Measurements from ENCODE around the gene SLC16A8.

The SLC16A8 gene

DNA sequence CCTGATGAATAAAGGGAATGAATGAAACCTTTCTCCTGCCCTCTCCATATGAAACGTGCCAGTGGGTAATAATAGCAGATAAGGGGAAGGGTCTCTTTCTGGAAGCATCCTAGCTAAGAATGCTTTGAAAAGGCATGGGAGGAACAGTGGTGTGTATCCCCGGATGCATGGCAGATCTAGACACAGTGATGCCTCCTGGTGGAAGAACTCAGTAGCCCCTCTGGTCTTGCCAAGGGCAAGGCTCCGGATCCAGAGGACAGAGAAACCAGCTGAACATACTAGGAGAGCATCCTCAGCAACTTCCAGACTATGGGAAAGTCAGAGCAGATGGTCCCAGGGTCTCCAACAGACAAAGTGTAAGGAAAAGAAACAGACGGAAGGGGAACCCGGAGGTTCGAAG is 20.1 kb upstream of the SLC16A8 start:
- H3K36me3 ChIP-seq (ENCODE audit: control insufficient read depth, insufficient read depth, low read length): no peaks in the 10 kb centered on the region
- no peak overlapping the region for H3K4me3 ChIP-seq (ENCODE audit: low read length)
- H3K27me3 ChIP-seq (ENCODE audit: control insufficient read depth, insufficient read depth, low read length): no peaks in the 10 kb centered on the region
- no peak for DNase-seq (ENCODE audit: low read depth, low spot score)
- no peaks in the 10 kb centered on the region for H3K4me1 ChIP-seq (ENCODE audit: control insufficient read depth, insufficient read depth, low read length)
- H3K9me3 ChIP-seq (ENCODE audit: control insufficient read depth, insufficient read depth, low read length): no peaks in the 10 kb centered on the region
- no peak overlapping the region for H3K27ac ChIP-seq (ENCODE audit: low read length)
- no CpG with 5 or more reads among the region's 6 CpGs for WGBS (ENCODE audit: insufficient coverage, insufficient read length)

DNA sequence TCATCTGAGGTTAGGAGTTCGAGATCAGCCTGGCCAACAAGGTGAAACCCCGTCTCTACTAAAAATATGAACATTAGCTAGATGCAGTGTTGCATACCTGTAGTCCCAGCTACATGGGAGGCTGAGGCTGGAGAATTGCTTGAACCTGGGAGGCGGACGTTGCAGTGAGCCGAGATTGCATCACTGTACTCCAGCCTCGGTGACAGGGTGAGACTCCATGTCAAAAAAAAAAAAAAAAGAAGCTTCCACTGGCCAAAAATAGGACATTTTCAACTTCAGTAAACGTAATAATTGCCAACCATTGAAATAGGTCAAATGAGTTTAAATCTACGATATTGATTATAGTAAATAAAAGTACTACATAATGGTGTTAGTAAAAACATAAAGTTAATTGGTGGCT is 19.7 kb upstream of the SLC16A8 start:
- no peak overlapping the region for H3K27ac ChIP-seq (ENCODE audit: low read length)
- H3K4me1 ChIP-seq (ENCODE audit: control insufficient read depth, insufficient read depth, low read length): no peaks in the 10 kb centered on the region
- H3K36me3 ChIP-seq (ENCODE audit: control insufficient read depth, insufficient read depth, low read length): no peaks in the 10 kb centered on the region
- DNase-seq (ENCODE audit: low read depth, low spot score): no peak
- no peak overlapping the region for H3K4me3 ChIP-seq (ENCODE audit: low read length)
- H3K9me3 ChIP-seq (ENCODE audit: control insufficient read depth, insufficient read depth, low read length): no peaks in the 10 kb centered on the region
- no CpG with 5 or more reads among the region's 8 CpGs for WGBS (ENCODE audit: insufficient coverage, insufficient read length)
- H3K27me3 ChIP-seq (ENCODE audit: control insufficient read depth, insufficient read depth, low read length): no peaks in the 10 kb centered on the region

DNA sequence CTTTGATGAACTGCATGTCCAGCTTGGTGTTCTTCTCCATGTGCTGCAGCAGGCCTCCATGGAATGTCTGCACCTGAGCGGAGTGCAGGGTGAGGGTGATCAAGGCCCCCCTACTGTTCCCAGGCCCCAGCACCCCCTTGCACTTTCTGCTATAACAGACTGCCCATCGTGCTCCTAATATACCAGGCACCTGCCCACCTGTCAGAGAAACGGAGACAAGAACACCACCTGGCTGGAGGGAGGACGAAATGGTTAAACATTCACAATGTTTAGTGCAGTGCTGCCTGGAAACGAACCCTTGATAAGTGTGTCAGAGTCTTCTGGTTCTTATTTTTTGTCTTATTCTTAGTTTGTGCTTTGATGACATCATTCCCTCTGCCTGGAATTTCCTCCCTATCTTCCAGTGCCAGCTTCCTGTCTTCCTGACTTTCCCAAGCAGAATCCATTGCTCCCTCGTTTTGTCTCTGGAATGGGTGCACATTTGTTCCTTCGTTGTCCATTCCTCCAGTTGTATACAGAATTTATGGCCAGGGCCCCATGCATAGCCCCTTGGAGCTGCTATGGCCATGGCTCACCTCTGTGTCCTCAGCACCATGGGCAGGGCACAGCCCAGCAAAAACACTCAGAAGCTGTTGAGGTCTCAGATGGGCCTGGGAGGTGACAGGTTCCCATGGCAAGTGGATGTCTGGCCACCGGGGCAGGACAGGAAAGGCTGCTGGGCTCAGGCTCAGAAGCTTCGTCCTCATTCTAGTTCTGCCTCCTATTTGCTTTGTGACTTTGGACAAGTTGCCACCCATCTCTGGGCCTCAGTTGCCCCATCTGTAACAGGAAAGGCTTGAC is 14.6 kb upstream of the SLC16A8 start:
- DNase-seq (ENCODE audit: low read depth, low spot score): no peak

DNA sequence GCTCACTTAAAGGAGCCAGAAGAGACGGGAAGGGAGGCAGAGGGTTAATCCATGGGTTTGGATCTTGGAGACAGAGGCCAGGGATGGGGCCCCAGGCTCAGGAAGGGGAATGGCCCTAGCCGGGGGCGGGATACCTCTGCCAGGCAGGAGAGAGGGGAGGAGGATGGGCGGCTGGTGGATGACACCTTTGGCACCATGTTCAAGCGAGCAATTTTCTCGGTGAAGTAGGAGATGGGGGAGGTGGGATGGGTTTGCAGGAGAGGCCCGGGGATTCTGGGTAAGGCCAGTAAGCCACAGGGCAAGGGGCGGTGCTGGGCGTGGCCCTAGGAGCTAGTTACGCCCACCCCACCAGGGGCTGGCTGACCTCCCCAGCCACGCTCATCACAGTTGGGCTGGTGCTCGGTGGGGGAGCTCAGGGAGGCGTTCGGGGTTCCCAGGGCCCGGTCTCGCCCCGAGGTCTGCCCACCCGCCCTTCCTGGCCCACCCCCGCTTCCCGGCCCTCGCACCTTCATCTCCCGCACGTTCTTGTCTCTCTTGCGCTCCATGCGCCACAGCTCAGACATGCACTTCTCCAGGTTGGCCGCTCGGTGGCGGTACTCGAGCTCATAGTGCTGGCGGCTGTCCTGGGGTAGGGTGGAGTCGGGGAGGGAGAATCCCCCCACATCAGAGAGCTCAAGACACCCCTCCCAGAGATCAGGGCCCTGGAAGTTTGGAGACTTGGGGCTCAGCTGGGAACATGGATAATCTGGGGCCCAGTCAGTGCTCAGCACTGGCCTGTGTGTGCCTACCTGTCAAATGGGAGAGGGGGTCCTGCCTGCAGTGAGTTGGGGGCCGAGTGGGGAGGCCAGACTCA is 13.8 kb upstream of the SLC16A8 start:
- H3K4me1 ChIP-seq (ENCODE audit: control insufficient read depth, insufficient read depth, low read length): peaks cover 2% of the 10 kb centered on the region
- DNase-seq (ENCODE audit: low read depth, low spot score): peak; percentile 74
- no peaks in the 10 kb centered on the region for H3K27me3 ChIP-seq (ENCODE audit: control insufficient read depth, insufficient read depth, low read length)
- no peak overlapping the region for H3K27ac ChIP-seq (ENCODE audit: low read length)
- H3K4me3 ChIP-seq (ENCODE audit: low read length): peak overlapping the region; percentile 21; the same call in 1 of the 2 replicates
- no peaks in the 10 kb centered on the region for H3K9me3 ChIP-seq (ENCODE audit: control insufficient read depth, insufficient read depth, low read length)
- H3K36me3 ChIP-seq (ENCODE audit: control insufficient read depth, insufficient read depth, low read length): no peaks in the 10 kb centered on the region
- WGBS (ENCODE audit: insufficient coverage, insufficient read length): no CpG with 5 or more reads among the region's 32 CpGs

More for the DNA sequence above, 14.6 kb upstream of the SLC16A8 start:
- Histone ChIP-seq H3K27ac (ENCODE audit: low read length) (no peak overlapping the region), H3K27me3 (ENCODE audit: control insufficient read depth, insufficient read depth, low read length) (no peaks in the 10 kb centered on the region), H3K4me1 (ENCODE audit: control insufficient read depth, insufficient read depth, low read length) (peaks cover 2% of the 10 kb centered on the region), H3K4me3 (ENCODE audit: low read length) (no peak overlapping the region), H3K36me3 (ENCODE audit: control insufficient read depth, insufficient read depth, low read length) (no peaks in the 10 kb centered on the region), H3K9me3 (ENCODE audit: control insufficient read depth, insufficient read depth, low read length) (no peaks in the 10 kb centered on the region)
- no CpG with 5 or more reads among the region's 9 CpGs for WGBS (ENCODE audit: insufficient coverage, insufficient read length)

DNA sequence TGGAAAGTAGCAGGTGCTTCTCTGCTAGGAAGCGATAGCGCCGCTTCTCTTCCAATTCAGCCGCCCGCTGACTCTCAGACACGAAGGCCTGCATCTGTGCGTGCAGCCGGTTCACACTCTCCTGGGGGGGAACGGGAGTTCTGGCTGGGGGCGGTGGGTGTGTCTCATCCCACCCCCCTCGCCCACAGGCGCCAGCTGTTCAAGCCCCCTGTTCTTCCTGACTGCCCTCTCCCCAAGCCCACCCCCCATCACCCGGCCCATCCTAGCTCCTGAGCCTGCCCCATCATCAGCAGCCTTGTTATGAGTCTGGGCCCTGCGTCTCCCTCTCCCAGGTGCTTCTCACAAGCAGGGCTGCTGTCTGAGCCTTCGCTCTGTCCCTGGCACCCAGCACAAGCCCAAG is 13.1 kb upstream of the SLC16A8 start:
- Histone ChIP-seq H3K4me3 (ENCODE audit: low read length) (peak overlapping the region; percentile 21; the same call in 1 of the 2 replicates), H3K9me3 (ENCODE audit: control insufficient read depth, insufficient read depth, low read length) (no peaks in the 10 kb centered on the region), H3K4me1 (ENCODE audit: control insufficient read depth, insufficient read depth, low read length) (peaks cover 2% of the 10 kb centered on the region), H3K27ac (ENCODE audit: low read length) (no peak overlapping the region), H3K27me3 (ENCODE audit: control insufficient read depth, insufficient read depth, low read length) (no peaks in the 10 kb centered on the region), H3K36me3 (ENCODE audit: control insufficient read depth, insufficient read depth, low read length) (no peaks in the 10 kb centered on the region)
- DNase-seq (ENCODE audit: low read depth, low spot score): no peak
- WGBS (ENCODE audit: insufficient coverage, insufficient read length): no CpG with 5 or more reads among the region's 15 CpGs

DNA sequence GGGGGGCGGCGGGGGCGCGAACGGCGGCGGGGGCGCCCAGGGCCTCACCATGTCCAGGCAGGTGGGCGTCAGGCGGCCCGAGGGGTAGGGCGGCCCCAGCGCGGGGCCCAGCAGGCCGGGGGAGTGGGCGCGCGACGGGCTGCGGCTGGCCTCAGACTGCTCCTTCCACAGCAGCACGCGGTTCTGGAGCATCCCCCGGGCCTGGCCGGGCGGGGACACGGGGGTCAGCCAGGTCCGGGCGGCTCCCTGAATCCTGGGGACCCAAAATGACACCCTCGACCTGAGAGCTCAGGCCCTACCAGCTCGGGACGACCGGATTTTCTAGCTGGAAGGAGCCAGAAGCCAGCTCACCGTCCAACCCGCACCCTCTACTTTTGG is 5.5 kb upstream of the SLC16A8 start:
- Histone ChIP-seq H3K4me1 (ENCODE audit: control insufficient read depth, insufficient read depth, low read length) (no peaks in the 10 kb centered on the region), H3K27me3 (ENCODE audit: control insufficient read depth, insufficient read depth, low read length) (no peaks in the 10 kb centered on the region; the same call in 1 of the 2 replicates), H3K9me3 (ENCODE audit: control insufficient read depth, insufficient read depth, low read length) (no peaks in the 10 kb centered on the region), H3K4me3 (ENCODE audit: low read length) (peak overlapping the region; percentile 3; the same call in 1 of the 2 replicates), H3K27ac (ENCODE audit: low read length) (no peak overlapping the region), H3K36me3 (ENCODE audit: control insufficient read depth, insufficient read depth, low read length) (no peaks in the 10 kb centered on the region)
- DNase-seq (ENCODE audit: low read depth, low spot score): no peak
- no CpG with 5 or more reads among the region's 34 CpGs for WGBS (ENCODE audit: insufficient coverage, insufficient read length)

DNA sequence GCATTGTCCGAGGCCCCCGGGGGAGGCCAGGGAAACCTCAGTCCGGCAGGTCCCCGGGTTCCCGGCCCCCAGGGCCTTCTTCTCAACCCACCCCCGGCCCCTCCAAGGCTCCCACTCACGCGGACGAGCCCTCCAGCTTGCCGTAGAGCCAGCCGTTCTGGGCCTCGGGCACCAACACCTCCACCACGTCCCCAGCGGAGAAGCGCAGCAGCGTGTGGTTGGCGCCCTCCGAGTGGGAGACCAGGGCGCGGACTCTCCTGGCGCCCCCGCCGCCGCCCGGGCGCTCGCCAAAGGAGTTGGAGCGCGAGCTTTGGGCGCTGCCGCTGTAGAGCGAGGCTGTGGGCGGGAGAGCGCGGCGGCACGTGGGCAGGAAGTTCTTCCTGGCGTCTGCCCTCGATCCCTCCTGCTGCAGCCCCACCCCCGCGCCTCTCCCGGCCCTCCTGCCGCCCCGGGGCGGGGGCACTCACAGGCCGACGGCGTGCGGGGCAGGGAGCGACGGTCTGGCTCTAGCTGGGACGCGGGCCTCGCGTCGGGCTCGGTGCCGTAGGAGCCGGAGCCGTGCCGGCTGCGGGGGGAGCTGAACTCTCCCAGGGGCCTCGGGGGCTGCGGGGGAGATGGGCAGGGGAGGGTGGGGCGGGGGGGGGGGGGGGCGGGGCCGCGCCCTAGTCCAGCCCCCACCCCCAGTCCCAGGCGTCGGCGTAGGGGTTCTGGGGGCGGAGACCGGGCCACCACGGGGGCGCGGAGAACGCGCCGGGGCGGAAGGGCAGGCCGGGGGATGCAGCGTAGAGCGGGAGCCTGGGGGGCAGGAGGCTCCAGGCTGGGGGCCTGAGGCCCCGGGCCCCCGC is 4.9 kb upstream of the SLC16A8 start:
- H3K27me3 ChIP-seq (ENCODE audit: control insufficient read depth, insufficient read depth, low read length): no peaks in the 10 kb centered on the region; the same call in 1 of the 2 replicates
- no peaks in the 10 kb centered on the region for H3K36me3 ChIP-seq (ENCODE audit: control insufficient read depth, insufficient read depth, low read length)
- H3K27ac ChIP-seq (ENCODE audit: low read length): no peak overlapping the region
- DNase-seq (ENCODE audit: low read depth, low spot score): no peak
- no peaks in the 10 kb centered on the region for H3K9me3 ChIP-seq (ENCODE audit: control insufficient read depth, insufficient read depth, low read length)
- H3K4me3 ChIP-seq (ENCODE audit: low read length): peak overlapping the region; percentile 4; the same call in 1 of the 2 replicates
- no CpG with 5 or more reads among the region's 85 CpGs for WGBS (ENCODE audit: insufficient coverage, insufficient read length)
- peaks cover 3% of the 10 kb centered on the region; the same call in 1 of the 2 replicates for H3K4me1 ChIP-seq (ENCODE audit: control insufficient read depth, insufficient read depth, low read length)

DNA sequence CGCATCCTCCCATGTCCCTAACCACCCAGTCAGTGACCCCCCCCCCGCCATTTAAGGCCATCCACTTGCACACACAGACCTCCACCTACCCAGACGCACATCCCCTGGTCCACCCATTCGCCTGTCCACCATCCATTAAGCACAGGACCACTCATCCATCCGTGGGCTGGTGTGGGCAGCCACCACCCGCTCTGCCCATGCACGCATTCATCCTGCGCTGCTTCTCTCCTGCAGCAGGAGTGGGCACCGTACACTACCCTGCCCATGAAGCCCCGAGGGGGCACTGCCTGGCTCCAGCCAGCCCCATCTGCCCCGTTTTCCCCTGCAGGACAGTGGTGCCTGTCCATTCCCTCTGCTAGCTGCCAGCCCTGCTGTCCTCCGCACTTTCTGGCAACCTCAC is 3.9 kb upstream of the SLC16A8 start:
- Histone ChIP-seq H3K36me3 (ENCODE audit: control insufficient read depth, insufficient read depth, low read length) (no peaks in the 10 kb centered on the region), H3K4me3 (ENCODE audit: low read length) (no peak overlapping the region), H3K27me3 (ENCODE audit: control insufficient read depth, insufficient read depth, low read length) (no peaks in the 10 kb centered on the region; the same call in 1 of the 2 replicates), H3K4me1 (ENCODE audit: control insufficient read depth, insufficient read depth, low read length) (peaks cover 5% of the 10 kb centered on the region; the same call in 1 of the 2 replicates), H3K27ac (ENCODE audit: low read length) (no peak overlapping the region), H3K9me3 (ENCODE audit: control insufficient read depth, insufficient read depth, low read length) (no peaks in the 10 kb centered on the region)
- no peak for DNase-seq (ENCODE audit: low read depth, low spot score)
- no CpG with 5 or more reads among the region's 12 CpGs for WGBS (ENCODE audit: insufficient coverage, insufficient read length)

DNA sequence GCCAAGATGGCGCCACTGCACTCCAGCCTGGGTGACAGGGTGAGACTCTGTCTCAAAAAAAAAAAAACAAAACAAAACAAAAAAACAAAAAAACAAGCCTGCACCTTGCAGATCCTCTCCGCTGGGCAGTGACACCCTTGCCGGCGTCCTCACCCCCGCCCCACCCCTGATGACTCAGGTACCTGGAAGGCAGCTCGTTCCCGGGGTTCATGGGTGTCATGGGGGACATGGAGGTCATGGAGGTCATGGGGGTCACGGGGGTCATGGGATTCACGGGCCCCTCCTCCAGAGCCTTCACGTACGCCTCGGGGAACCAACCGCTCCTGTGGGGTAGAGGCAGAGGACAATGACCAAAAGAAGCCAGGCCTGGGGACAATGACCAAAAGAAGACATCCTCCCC is 3.0 kb upstream of the SLC16A8 start:
- H3K4me3 ChIP-seq (ENCODE audit: low read length): no peak overlapping the region
- H3K36me3 ChIP-seq (ENCODE audit: control insufficient read depth, insufficient read depth, low read length): no peaks in the 10 kb centered on the region
- DNase-seq (ENCODE audit: low read depth, low spot score): no peak
- peaks cover 5% of the 10 kb centered on the region; the same call in 1 of the 2 replicates for H3K4me1 ChIP-seq (ENCODE audit: control insufficient read depth, insufficient read depth, low read length)
- no peak overlapping the region for H3K27ac ChIP-seq (ENCODE audit: low read length)
- no peaks in the 10 kb centered on the region for H3K9me3 ChIP-seq (ENCODE audit: control insufficient read depth, insufficient read depth, low read length)
- no CpG with 5 or more reads among the region's 13 CpGs for WGBS (ENCODE audit: insufficient coverage, insufficient read length)
- H3K27me3 ChIP-seq (ENCODE audit: control insufficient read depth, insufficient read depth, low read length): peaks cover 1% of the 10 kb centered on the region; the same call in 1 of the 2 replicates

Measured in iPS DF 6.9 (cell line).